HepG2 (cell line): Measurements from ENCODE around the gene CSNK1D. TPM values are rescaled to one million over a fixed set of nuclear protein-coding genes. Genes with fewer than 3 reads are reported as not detected.

Experiments used
- AGO2 ChIP-seq: fragments of 200-400 bp; formaldehyde crosslinking; optimal IDR thresholded peaks from 2 replicates; pipeline ENCODE3; 2017; ENCODE audit warnings: mild to moderate bottlenecking, low read depth, low read length, moderate library complexity
- ARNT ChIP-seq: fragments of 450-650 bp; IDR thresholded peaks from 2 replicates; pipeline ENCODE4 v1.6.1; 2017
- ARNTL ChIP-seq: sonication (generic); formaldehyde crosslinking; IDR thresholded peaks from 2 replicates; pipeline ENCODE4 v1.4.0; 2020; ENCODE audit warnings: mild to moderate bottlenecking, missing genetic modification reagents
- ATF6 ChIP-seq: sonication (generic); formaldehyde crosslinking; conservative IDR thresholded peaks from 2 replicates; pipeline ENCODE4 v1.4.0; 2020; ENCODE audit warnings: missing genetic modification reagents
- EZH2 ChIP-seq: conservative IDR thresholded peaks from 2 replicates; pipeline ENCODE4 v1.6.1; 2012; ENCODE audit warnings: mild to moderate bottlenecking, low read depth, low read length, moderate library complexity
- ISL2 ChIP-seq: sonication (generic); formaldehyde crosslinking; IDR thresholded peaks from 2 replicates; pipeline ENCODE4 v1.5.0; 2020; ENCODE audit warnings: missing genetic modification reagents
- KMT2A ChIP-seq: sonication (generic); formaldehyde crosslinking; IDR thresholded peaks from 2 replicates; pipeline ENCODE4 v1.4.0; 2020; ENCODE audit warnings: missing genetic modification reagents
- MIXL1 ChIP-seq: IDR thresholded peaks from 2 replicates; pipeline ENCODE4 v1.6.1; 2016
- NFYB ChIP-seq: sonication (generic); formaldehyde crosslinking; IDR thresholded peaks from 2 replicates; pipeline ENCODE4 v1.4.0; 2020; ENCODE audit warnings: missing genetic modification reagents
- PHB2 ChIP-seq: fragments of 450-650 bp; IDR thresholded peaks from 2 replicates; pipeline ENCODE4 v1.6.1; 2018; ENCODE audit not compliant: partially characterized antibody
- POLR2G ChIP-seq: fragments of 200-400 bp; formaldehyde crosslinking; IDR thresholded peaks from 2 replicates; pipeline ENCODE4 v1.6.1; 2018; ENCODE audit warnings: mild to moderate bottlenecking, low read depth, low read length, moderate library complexity
- RARA ChIP-seq: IDR thresholded peaks from 2 replicates; pipeline ENCODE4 v1.6.1; 2016; ENCODE audit warnings: missing genetic modification reagents, missing compliant biosample characterization
- REST ChIP-seq, 2 experiments: IDR thresholded peaks; 2 replicates each; pipeline ENCODE4 v1.6.1; 2011 to 2012; ENCODE audit warnings: low read length in 2 of 2, borderline replicate concordance in 1 of 2, low read depth in 1 of 2, mild to moderate bottlenecking in 1 of 2, moderate library complexity in 1 of 2
- SOX13 ChIP-seq, 3 experiments: fragments of 450-650 bp in 1 of 3; sonication (generic) in 1 of 3; formaldehyde crosslinking in 1 of 3; IDR thresholded peaks in 2 of 3; conservative IDR thresholded peaks in 1 of 3; 2 replicates each; pipeline versions ENCODE4 v1.5.0 to v1.6.1; 2016 to 2020; ENCODE audit warnings: antibody characterized with exemption in 1 of 3, mild to moderate bottlenecking in 1 of 3, missing compliant biosample characterization in 1 of 3, missing genetic modification reagents in 1 of 3, moderate library complexity in 1 of 3
- TBX3 ChIP-seq: fragments of 450-650 bp; IDR thresholded peaks from 2 replicates; pipeline ENCODE4 v1.6.1; 2017; ENCODE audit warnings: antibody characterized with exemption, mild to moderate bottlenecking, inconsistent platforms, borderline replicate concordance
- TFDP2 ChIP-seq: sonication (generic); formaldehyde crosslinking; IDR thresholded peaks from 2 replicates; pipeline ENCODE4 v1.4.0; 2020; ENCODE audit warnings: missing genetic modification reagents
- TRIM24 ChIP-seq: sonication (generic); formaldehyde crosslinking; IDR thresholded peaks from 2 replicates; pipeline ENCODE4 v1.8.0; 2022; ENCODE audit warnings: mild to moderate bottlenecking, missing genetic modification reagents
- ZNF251 ChIP-seq: sonication (generic); formaldehyde crosslinking; IDR thresholded peaks from 2 replicates; pipeline ENCODE4 v1.9.0; 2021; ENCODE audit warnings: mild to moderate bottlenecking, missing genetic modification reagents
- ZNF3 ChIP-seq: IDR thresholded peaks from 2 replicates; pipeline ENCODE4 v1.7.0; 2017; ENCODE audit warnings: inconsistent platforms
- ZNF34 ChIP-seq: sonication (generic); formaldehyde crosslinking; IDR thresholded peaks from 2 replicates; pipeline ENCODE4 v1.4.0; 2020; ENCODE audit warnings: mild to moderate bottlenecking, missing genetic modification reagents, borderline replicate concordance
- ZNF460 ChIP-seq: sonication (generic); formaldehyde crosslinking; IDR thresholded peaks from 2 replicates; pipeline ENCODE4 v1.5.1; 2020; ENCODE audit warnings: missing genetic modification reagents, mild to moderate bottlenecking, borderline replicate concordance
- ZNF563 ChIP-seq: sonication (generic); formaldehyde crosslinking; IDR thresholded peaks from 2 replicates; pipeline ENCODE4 v1.8.0; 2022; ENCODE audit warnings: mild to moderate bottlenecking, moderate library complexity, missing genetic modification reagents
- ZNF7 ChIP-seq: IDR thresholded peaks from 2 replicates; pipeline ENCODE4 v1.6.1; 2016; ENCODE audit warnings: missing biosample characterization, missing genetic modification reagents
- ZNF746 ChIP-seq: sonication (generic); formaldehyde crosslinking; IDR thresholded peaks from 2 replicates; pipeline ENCODE4 v1.8.0; 2022; ENCODE audit warnings: mild to moderate bottlenecking, missing genetic modification reagents
- ZNF761 ChIP-seq: sonication (generic); formaldehyde crosslinking; conservative IDR thresholded peaks from 2 replicates; pipeline ENCODE4 v1.4.0; 2020; ENCODE audit warnings: mild to moderate bottlenecking, missing genetic modification reagents
- ZNF792 ChIP-seq: IDR thresholded peaks from 2 replicates; pipeline ENCODE4 v1.6.1; 2016
- polyA plus RNA-seq, 8 experiments: library from polyadenylated mRNA; depleted of rRNA in 3 of 8; stranded (reverse) in 7 of 8; unstranded in 1 of 8; fragments of >200 nt; fragmentation: Illumina TruSeq in 4 of 8; extraction: Trizol in 4 of 8; gene quantifications; 2 replicates each; pipeline versions ENCODE4 v1.2.1 to v1.2.3, GENCODE V29; 2011 to 2016; ENCODE audit warnings: low read depth in 4 of 8, missing spikeins in 1 of 8, mixed read lengths in 1 of 8; ENCODE audit not compliant: insufficient read depth in 1 of 8
- total RNA-seq, 5 experiments: library from RNA; depleted of rRNA; stranded (reverse); fragments of >200 nt; fragmentation: Illumina TruSeq; extraction: Trizol; gene quantifications; 2 replicates each; pipeline ENCODE4 v1.2.3, GENCODE V29; 2016; ENCODE audit warnings: low read depth in 1 of 5

Gene CSNK1D
- total and polyA plus RNA-seq, 2 of the 13 experiments (the other 11 are each of a cell fraction or from before 2014, with no cell fraction given) = 31.5 to 128 TPM

DNA sequence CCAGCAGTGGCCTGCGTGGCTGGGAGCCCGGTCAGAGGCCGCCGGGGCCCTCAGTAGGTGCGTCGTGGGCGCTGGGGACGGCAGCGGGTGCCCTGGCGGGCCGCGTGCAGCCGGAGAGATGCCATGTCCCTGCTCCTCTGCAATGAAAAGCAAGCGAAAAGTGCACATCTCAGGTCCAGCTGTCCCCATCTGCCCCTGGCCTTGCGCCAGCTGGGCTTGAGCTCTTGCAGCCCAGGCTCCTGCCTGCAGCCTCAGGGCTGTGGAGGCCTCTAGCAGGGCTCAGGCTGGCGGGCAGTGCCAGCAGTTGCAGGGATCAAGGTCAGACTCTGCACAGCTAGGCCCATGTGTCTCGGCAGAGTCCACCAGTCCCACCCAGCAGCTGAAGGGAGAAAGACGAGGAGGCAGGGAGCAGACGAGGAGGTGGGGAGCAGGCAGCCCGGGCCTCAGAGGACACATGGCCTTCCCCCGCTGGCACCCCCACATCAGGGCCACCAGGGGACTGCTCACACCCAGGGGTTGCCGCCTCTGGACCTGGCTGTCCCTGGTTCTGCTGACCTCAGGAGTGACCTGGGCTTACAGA is 33.5 kb downstream of the CSNK1D start (continued):
- TF ChIP-seq ZNF563 (CRISPR knock-in tag) (no peak), ZNF761 (peak; percentile 68; the same call in 1 of the 2 replicates), REST (IDR thresholded peaks at IDR 0.05; ENCODE audit: borderline replicate concordance in 1 of 2, low read depth in 1 of 2, low read length in 2 of 2) (0 out of 4 replicates have a peak, but pooled peaks of 1 of the 2 experiments have one; percentile 3), TRIM24 (CRISPR knock-in tag) (peak; percentile 62), ZNF7 (CRISPR knock-in tag) (no peak), TFDP2 (CRISPR knock-in tag) (no peak; the same call in 1 of the 2 replicates), ZNF3 (CRISPR knock-in tag) (no peak), TBX3 (no peak), ZNF251 (peak; percentile 38; the same call in 1 of the 2 replicates), KMT2A (no peak), ISL2 (CRISPR knock-in tag) (no peak), EZH2 (no peak), ATF6 (CRISPR knock-in tag) (no peak; the same call in 1 of the 2 replicates), MIXL1 (no peak; the same call in 1 of the 2 replicates), SOX13 (IDR thresholded peaks at IDR 0.05) (peak; percentile 51; the same call in 1 of the 2 replicates), SOX13 (CRISPR knock-in tag; conservative IDR thresholded peaks at IDR 0.05 in 1 of 2, IDR thresholded peaks at IDR 0.05 in 1 of 2) (peak in 1 of 2 experiments; percentile 17; a peak in 1 of 4 replicates), AGO2 (peak; percentile 99), ARNTL (CRISPR knock-in tag) (peak; percentile 69), ARNT (no peak), ZNF460 (peak; percentile 49; the same call in 1 of the 2 replicates), ZNF792 (CRISPR knock-in tag) (no peak), NFYB (CRISPR knock-in tag) (no peak), ZNF746 (CRISPR knock-in tag) (no peak; the same call in 1 of the 2 replicates), ZNF34 (CRISPR knock-in tag) (no peak), RARA (CRISPR knock-in tag) (peak; percentile 67), POLR2G (peak; percentile 49; the same call in 1 of the 2 replicates), PHB2 (no peak)
